Smooth muscle cell (in vitro differentiated cells): ENCODE data around the gene IDE. TPM values are rescaled to one million over a fixed set of nuclear protein-coding genes. Genes with fewer than 3 reads are reported as not detected.

Experiments
- DNase-seq: peaks from one replicate; lab custom pipeline; 2025; ENCODE audit not compliant: unreplicated experiment; lab: John Stamatoyannopoulos, UW
- H2AFZ ChIP-seq: fragments of 200-600 bp; sonication (generic); 2 replicates; pipeline ENCODE4 v1.6.0; 2016; ENCODE audit warnings: antibody characterized with exemption, low read depth, mild to moderate bottlenecking
- H3F3A ChIP-seq: fragments of 200-600 bp; sonication (generic); 2 replicates; pipeline ENCODE4 v1.6.0; 2017; ENCODE audit warnings: antibody characterized with exemption, low read depth
- H3K27ac ChIP-seq: fragments of 200-600 bp; sonication (generic); 2 replicates; pipeline ENCODE4 v1.5.1; 2016; ENCODE audit warnings: low read depth, mild to moderate bottlenecking
- H3K27me3 ChIP-seq: fragments of 200-600 bp; sonication (generic); 2 replicates; pipeline ENCODE4 v1.6.1; 2016; ENCODE audit warnings: low read depth, mild to moderate bottlenecking
- H3K36me3 ChIP-seq: fragments of 200-600 bp; sonication (generic); 2 replicates; pipeline ENCODE4 v1.5.1; 2016; ENCODE audit warnings: low read depth
- H3K4me1 ChIP-seq: fragments of 200-600 bp; sonication (generic); 2 replicates; pipeline ENCODE4 v1.5.1; 2016; ENCODE audit warnings: low read depth
- H3K4me2 ChIP-seq: fragments of 200-600 bp; sonication (generic); 2 replicates; pipeline ENCODE4 v1.6.0; 2016; ENCODE audit warnings: mild to moderate bottlenecking
- H3K4me3 ChIP-seq: fragments of 200-600 bp; sonication (generic); 2 replicates; pipeline ENCODE4 v1.5.1; 2016; ENCODE audit warnings: mild to moderate bottlenecking
- H3K79me2 ChIP-seq: fragments of 200-600 bp; sonication (generic); 2 replicates; pipeline ENCODE4 v1.6.0; 2016; ENCODE audit warnings: low read depth, mild to moderate bottlenecking
- H3K9ac ChIP-seq: fragments of 200-600 bp; sonication (generic); 2 replicates; pipeline ENCODE4 v1.6.0; 2016; ENCODE audit warnings: low read depth
- H3K9me3 ChIP-seq: fragments of 200-600 bp; sonication (generic); replicated peaks from 2 replicates; pipeline ENCODE4 v1.5.1; 2016; ENCODE audit warnings: low read depth
- H4K20me1 ChIP-seq: fragments of 200-600 bp; sonication (generic); 2 replicates; pipeline ENCODE4 v1.6.0; 2016; ENCODE audit warnings: low read depth
- WGBS: methylation state at CpG from one replicate; pipeline ENCODE4 v1.1.7; 2016; ENCODE audit warnings: low lambda C conversion rate; 5-methylcytosine and 5-hydroxymethylcytosine counted together
- polyA plus RNA-seq: library from polyadenylated mRNA; unstranded; fragments of >200 nt; fragmentation: Nextera tagmentation; extraction: Ambion mirVana; gene quantifications from 2 replicates; pipeline ENCODE4 v1.2.1, GENCODE V29; 2016
- total RNA-seq: library from RNA; depleted of rRNA; stranded (reverse); fragments of >200 nt; gene quantifications from 2 replicates; pipeline ENCODE4 v1.2.3, GENCODE V29; 2014
- TF ChIP-seq, protein P1 (sequence below): fragments of 200-600 bp; sonication (generic); IDR thresholded peaks from 2 replicates; pipeline ENCODE4 v1.5.1; 2017; ENCODE audit warnings: borderline replicate concordance, mild to moderate bottlenecking, antibody characterized with exemption; ENCODE audit not compliant: insufficient read depth, poor library complexity, severe bottlenecking

Gene IDE
- total and polyA plus RNA-seq, 2 experiments from 2014 or later = 12.8 to 30.6 TPM

DNA sequence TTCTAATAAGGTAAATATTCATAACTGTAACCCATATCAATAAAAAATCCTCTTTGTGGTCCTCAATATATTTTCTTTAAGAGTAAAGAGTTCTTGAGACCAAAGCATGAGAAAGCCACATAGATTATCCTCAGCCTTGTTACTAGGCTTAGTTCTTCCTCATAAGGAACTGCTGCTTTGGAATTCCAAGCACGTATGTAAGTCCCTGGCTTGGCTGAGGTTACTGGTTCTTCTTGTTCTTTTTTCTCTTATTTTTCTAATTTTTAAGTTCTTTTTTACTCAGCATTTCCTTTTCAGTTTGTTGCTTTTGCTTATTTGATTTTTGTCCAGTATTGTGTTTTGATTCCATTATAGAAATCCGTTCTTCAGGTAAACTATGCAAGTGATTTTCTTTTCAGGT lies 155.7 kb downstream of the IDE start:
- 82% methylated on average over 2 of the region's 2 CpGs for WGBS
- peaks cover 3% of the 10 kb centered on the region for H3K4me1 ChIP-seq

DNA sequence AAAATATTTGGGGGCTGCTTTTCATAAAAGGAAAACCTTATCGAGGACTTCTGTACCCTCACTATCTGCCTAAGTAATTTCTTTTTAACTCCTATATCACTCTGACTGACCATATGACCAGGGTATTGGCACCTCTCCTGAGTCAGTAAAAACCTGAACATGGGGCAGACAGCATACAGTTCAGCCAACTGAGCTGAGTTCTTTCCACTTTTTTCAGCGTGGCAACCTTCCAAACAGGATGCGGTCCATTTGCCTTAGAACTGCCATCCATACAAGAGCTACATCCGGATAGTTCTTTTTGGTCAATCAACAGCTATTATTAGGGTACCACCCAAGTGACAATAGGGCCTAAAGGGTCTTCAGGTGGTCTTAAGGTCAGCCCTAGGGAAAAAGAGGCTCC lies 160.4 kb downstream of the IDE start:
- Histone ChIP-seq H3K27ac (no peak overlapping the region), H3K4me3 (no peak overlapping the region), H3K27me3 (no peaks in the 10 kb centered on the region), H4K20me1 (no peaks in the 10 kb centered on the region), H3K36me3 (no peaks in the 10 kb centered on the region), H3K4me1 (no peaks in the 10 kb centered on the region), H3K9ac (no peak overlapping the region), H3K9me3 (no peaks in the 10 kb centered on the region), H3K4me2 (no peak overlapping the region), H2AFZ (no peak overlapping the region), H3K79me2 (no peaks in the 10 kb centered on the region), H3F3A (no peaks in the 10 kb centered on the region)
- 93% methylated on average over 4 of the region's 4 CpGs for WGBS
- DNase-seq = no peak
- TF ChIP-seq, protein P1, sequence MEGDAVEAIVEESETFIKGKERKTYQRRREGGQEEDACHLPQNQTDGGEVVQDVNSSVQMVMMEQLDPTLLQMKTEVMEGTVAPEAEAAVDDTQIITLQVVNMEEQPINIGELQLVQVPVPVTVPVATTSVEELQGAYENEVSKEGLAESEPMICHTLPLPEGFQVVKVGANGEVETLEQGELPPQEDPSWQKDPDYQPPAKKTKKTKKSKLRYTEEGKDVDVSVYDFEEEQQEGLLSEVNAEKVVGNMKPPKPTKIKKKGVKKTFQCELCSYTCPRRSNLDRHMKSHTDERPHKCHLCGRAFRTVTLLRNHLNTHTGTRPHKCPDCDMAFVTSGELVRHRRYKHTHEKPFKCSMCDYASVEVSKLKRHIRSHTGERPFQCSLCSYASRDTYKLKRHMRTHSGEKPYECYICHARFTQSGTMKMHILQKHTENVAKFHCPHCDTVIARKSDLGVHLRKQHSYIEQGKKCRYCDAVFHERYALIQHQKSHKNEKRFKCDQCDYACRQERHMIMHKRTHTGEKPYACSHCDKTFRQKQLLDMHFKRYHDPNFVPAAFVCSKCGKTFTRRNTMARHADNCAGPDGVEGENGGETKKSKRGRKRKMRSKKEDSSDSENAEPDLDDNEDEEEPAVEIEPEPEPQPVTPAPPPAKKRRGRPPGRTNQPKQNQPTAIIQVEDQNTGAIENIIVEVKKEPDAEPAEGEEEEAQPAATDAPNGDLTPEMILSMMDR = no peak

More for the DNA sequence above, 155.7 kb downstream of the IDE start:
- Histone ChIP-seq H4K20me1 (no peaks in the 10 kb centered on the region), H3K4me2 (no peak overlapping the region), H3K27ac (no peak overlapping the region), H3K9ac (no peak overlapping the region), H3K4me3 (no peak overlapping the region), H3K79me2 (no peaks in the 10 kb centered on the region), H3K27me3 (peaks cover 24% of the 10 kb centered on the region), H2AFZ (no peak overlapping the region), H3K9me3 (no peaks in the 10 kb centered on the region), H3K36me3 (no peaks in the 10 kb centered on the region), H3F3A (no peaks in the 10 kb centered on the region)
- DNase-seq = no peak
- TF ChIP-seq, protein P1 = no peak

DNA sequence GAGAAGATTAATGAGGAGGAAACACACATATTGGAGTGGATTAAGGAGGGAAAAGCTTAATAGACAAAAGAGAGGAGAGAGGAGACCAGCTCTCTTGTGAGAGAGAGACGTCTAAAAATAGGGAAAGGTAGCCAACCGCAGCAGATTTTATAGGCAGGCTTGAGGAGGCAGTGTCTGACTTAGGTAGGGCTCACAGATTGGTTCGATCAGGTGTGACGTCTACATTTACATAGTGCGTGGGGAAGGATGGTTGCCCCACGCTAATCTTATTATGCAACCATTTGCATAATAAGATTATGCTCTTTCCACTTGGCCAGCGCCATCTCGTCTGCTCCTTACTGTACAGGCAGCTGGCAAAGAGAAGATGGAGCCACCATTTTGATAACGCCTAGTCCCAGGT lies 160.9 kb downstream of the IDE start:
- TF ChIP-seq, protein P1 = no peak
- no peak overlapping the region for H3K4me2 ChIP-seq
- DNase-seq = no peak
- H3F3A ChIP-seq = no peaks in the 10 kb centered on the region
- no peaks in the 10 kb centered on the region for H3K27me3 ChIP-seq
- no peak overlapping the region for H2AFZ ChIP-seq
- no peaks in the 10 kb centered on the region for H3K79me2 ChIP-seq
- WGBS = 92% methylated on average over 9 of the region's 9 CpGs
- H3K9ac ChIP-seq = no peak overlapping the region
- no peaks in the 10 kb centered on the region for H3K9me3 ChIP-seq
- H3K27ac ChIP-seq = no peak overlapping the region
- H3K36me3 ChIP-seq = no peaks in the 10 kb centered on the region
- H3K4me1 ChIP-seq = no peaks in the 10 kb centered on the region
- no peaks in the 10 kb centered on the region for H4K20me1 ChIP-seq
- no peak overlapping the region for H3K4me3 ChIP-seq

DNA sequence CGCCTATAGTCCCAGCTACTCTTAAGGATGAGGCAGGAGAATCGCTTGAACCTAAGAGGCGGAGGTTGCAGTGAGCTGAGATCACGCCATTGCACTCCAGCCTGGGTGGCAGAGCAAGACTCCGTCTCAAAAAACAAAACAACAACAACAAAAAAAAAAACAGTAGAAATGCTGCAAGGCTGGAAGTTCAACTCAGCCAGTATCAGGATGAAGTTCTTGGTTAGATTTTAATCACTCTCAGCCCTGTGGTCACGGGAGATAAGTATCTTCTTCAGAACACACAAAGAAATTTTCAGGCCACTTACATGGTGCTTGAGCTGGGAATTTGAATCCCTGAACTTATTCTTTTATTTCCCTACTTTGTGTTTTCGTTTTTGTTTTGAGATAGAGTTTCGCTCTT lies 162.5 kb downstream of the IDE start:
- no peak overlapping the region for H3K27ac ChIP-seq
- no peaks in the 10 kb centered on the region for H3K79me2 ChIP-seq
- 82% methylated on average over 8 of the region's 8 CpGs for WGBS
- no peak overlapping the region for H3K4me2 ChIP-seq
- no peaks in the 10 kb centered on the region for H3K9me3 ChIP-seq
- no peak overlapping the region for H2AFZ ChIP-seq
- H3K9ac ChIP-seq = no peak overlapping the region
- no peaks in the 10 kb centered on the region for H4K20me1 ChIP-seq
- H3K27me3 ChIP-seq = no peaks in the 10 kb centered on the region
- no peaks in the 10 kb centered on the region for H3F3A ChIP-seq
- H3K4me3 ChIP-seq = no peak overlapping the region
- TF ChIP-seq, protein P1 = no peak
- no peaks in the 10 kb centered on the region for H3K36me3 ChIP-seq
- H3K4me1 ChIP-seq = no peaks in the 10 kb centered on the region
- DNase-seq = no peak
